ENCODE data around the gene ITIH3. TPM values are rescaled to one million over a fixed set of nuclear protein-coding genes. Genes with fewer than 3 reads are reported as not detected.

The ITIH3 gene
- total and polyA plus RNA-seq, 2 of the 8 experiments (the other 6 are each of a cell fraction or from before 2014, with no cell fraction given) = not detected

DNA sequence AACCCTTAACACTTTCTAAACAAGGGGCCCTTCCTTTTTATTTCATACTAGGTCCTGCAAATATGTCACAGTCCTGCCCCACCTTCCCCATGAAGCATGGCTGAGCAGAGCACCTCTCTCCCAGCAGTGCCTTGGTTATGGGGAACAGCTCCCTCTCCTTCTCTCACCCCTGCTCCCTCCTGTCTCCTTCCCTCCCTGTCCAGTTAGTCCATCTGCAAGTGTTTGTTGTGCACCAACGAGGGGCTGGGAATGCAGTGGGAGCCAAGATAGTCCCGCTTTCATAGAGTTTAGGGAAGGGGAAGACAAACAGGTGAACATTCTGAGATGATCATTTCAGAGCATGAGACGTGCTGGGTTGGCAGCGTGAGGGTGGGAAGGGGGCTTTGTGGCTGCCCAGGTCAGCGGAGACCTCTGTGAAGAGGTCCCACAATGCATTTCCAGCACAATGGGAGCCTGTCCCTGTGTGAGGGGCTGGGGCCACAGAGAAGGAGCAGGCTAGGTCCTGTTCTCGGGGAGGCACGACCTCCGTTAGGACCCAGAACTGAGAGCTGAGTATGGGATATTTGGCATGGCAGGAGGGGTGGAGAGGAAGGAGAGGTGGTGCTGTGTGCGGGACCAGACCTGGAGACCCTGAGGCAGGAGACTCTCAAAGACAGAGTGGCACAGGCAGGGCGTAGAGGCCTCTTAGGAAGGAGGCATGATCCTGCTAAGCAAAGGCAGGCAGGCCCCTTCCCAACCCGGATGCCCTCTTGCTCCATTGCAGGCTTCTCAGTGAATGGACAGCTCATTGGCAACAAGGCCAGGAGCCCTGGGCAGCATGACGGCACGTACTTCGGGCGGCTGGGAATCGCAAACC is 5.5 kb upstream of the ITIH3 start:
- ChIA-PET CTCF (ENCODE audit: partially characterized antibody) (interaction anchor here (0.9 to 2.3 kb wide), 4 partner anchors 10 to 38 kb away, joined by 3 to 16 read pairs (median 4); no protein-coding TSS in a partner anchor), POLR2A (ENCODE audit: partially characterized antibody) (interaction anchor here (0.8 to 1.5 kb wide), 3 partner anchors 10 to 18 kb away, joined by 3 to 4 read pairs (median 3); partner anchors contain the start of gene NEK4)

More for the DNA sequence above, 5.5 kb upstream of the ITIH3 start:
- Histone ChIP-seq H3K4ac (replicated peaks; ENCODE audit: insufficient read length, low read depth, low read length) (no peak overlapping the region), H3K79me2 (ENCODE audit: control insufficient read depth in 1 of 2, insufficient read depth in 2 of 2, low read length in 2 of 2) (no peaks in the 10 kb centered on the region), H3K4me1 (replicated peaks in 1 of 4; ENCODE audit: control insufficient read depth in 3 of 4, insufficient read depth in 4 of 4, low read length in 3 of 4) (no peaks in the 10 kb centered on the region), H3K18ac (ENCODE audit: extremely low read depth, low read length) (no peak overlapping the region), H3K9me3 (ENCODE audit: insufficient read depth in 2 of 2, low read depth in 1 of 2, low read length in 1 of 2) (no peaks in the 10 kb centered on the region), H3K27me3 (replicated peaks in 1 of 4; ENCODE audit: control insufficient read depth in 3 of 4, extremely low read depth in 1 of 4, insufficient read depth in 3 of 4, low read length in 3 of 4) (no peaks in the 10 kb centered on the region), H4K8ac (ENCODE audit: extremely low read depth, insufficient read depth, low read length) (peak overlapping the region; percentile 35; the same call in 1 of the 2 replicates), H2BK15ac (ENCODE audit: low read length) (no peak overlapping the region), H3K4me2 (ENCODE audit: insufficient read depth in 1 of 2, low read depth in 2 of 2, low read length in 2 of 2) (no peak overlapping the region), H3K9ac (replicated peaks in 1 of 4; ENCODE audit: extremely low read depth in 1 of 4, low read depth in 3 of 4, low read length in 3 of 4) (no peak overlapping the region), H3K56ac (replicated peaks; ENCODE audit: insufficient read length, low read depth, low read length) (no peak overlapping the region), H2BK120ac (replicated peaks; ENCODE audit: low read depth, low read length) (no peak overlapping the region), H2BK12ac (ENCODE audit: low read depth, low read length) (no peak overlapping the region), H4K5ac (ENCODE audit: insufficient read length, low read depth, low read length) (no peak overlapping the region), H2BK5ac (ENCODE audit: low read depth, low read length) (no peak overlapping the region), H2AFZ (ENCODE audit: low read length) (no peak overlapping the region), H3K36me3 (ENCODE audit: control insufficient read depth in 2 of 4, insufficient read depth in 4 of 4, low read length in 3 of 4) (no peaks in the 10 kb centered on the region), H3K23me2 (ENCODE audit: low read depth, low read length) (no peaks in the 10 kb centered on the region), H3K27ac (ENCODE audit: low read depth, low read length) (no peak overlapping the region), H3K23ac (ENCODE audit: insufficient read length) (no peak overlapping the region), H3K4me3 (ENCODE audit: extremely low read depth in 1 of 4, insufficient read depth in 2 of 4, low read depth in 3 of 4, low read length in 4 of 4) (no peak overlapping the region), H4K20me1 (replicated peaks in 1 of 2; ENCODE audit: control insufficient read depth in 1 of 2, insufficient read depth in 2 of 2, low read length in 2 of 2) (peaks cover 0 to 3% of the 10 kb centered on the region in 2 experiments), H2AK5ac (ENCODE audit: low read depth, low read length) (no peak overlapping the region), H2BK20ac (ENCODE audit: low read length) (no peak overlapping the region), H3K14ac (ENCODE audit: insufficient read length) (no peak overlapping the region), H4K91ac (replicated peaks; ENCODE audit: insufficient read length, low read length) (no peak overlapping the region), H3K79me1 (ENCODE audit: low read depth, low read length) (no peaks in the 10 kb centered on the region)
- FAIRE-seq (no peak), DNase-seq (ENCODE audit: low read depth in 1 of 2, low spot score in 2 of 2) (no peak)
- 84% methylated on average over 15 of the region's 16 CpGs; no CpG with 5 or more reads in 1 of the 2 experiments for WGBS, 2 experiments (ENCODE audit: extremely low coverage in 1 of 2, insufficient coverage in 1 of 2, insufficient read length in 1 of 2, insufficient replicate concordance in 2 of 2, low coverage in 1 of 2, low lambda C conversion rate in 2 of 2, missing lambda C conversion rate in 1 of 2)
- TF ChIP-seq CHD2 (IDR thresholded peaks at IDR 0.05; ENCODE audit: low read length) = no peak
